Mesendoderm (in vitro differentiated cells): Measurements from ENCODE around the gene PRDM16.

ENCODE experiments used
- DNase-seq: peaks from one replicate; pipeline ENCODE4 v3.0.0; 2013
- H2AK5ac ChIP-seq: 2 replicates; pipeline ENCODE4 v1.6.1; 2013; ENCODE audit warnings: low read length, inconsistent platforms
- H2BK120ac ChIP-seq: 2 replicates; pipeline ENCODE4 v1.6.1; 2013; ENCODE audit warnings: low read depth, mild to moderate bottlenecking, low read length, moderate library complexity, mixed read lengths
- H2BK15ac ChIP-seq: replicated peaks from 2 replicates; pipeline ENCODE4 v1.6.1; 2013; ENCODE audit warnings: low read depth, mild to moderate bottlenecking, moderate library complexity
- H2BK5ac ChIP-seq: 2 replicates; pipeline ENCODE4 v1.6.1; 2013; ENCODE audit warnings: low read length, inconsistent platforms
- H3K18ac ChIP-seq: 2 replicates; pipeline ENCODE4 v1.6.1; 2013; ENCODE audit warnings: mild to moderate bottlenecking, low read length, mixed read lengths
- H3K23ac ChIP-seq: one replicate; pipeline ENCODE4 v1.6.1; 2013; ENCODE audit warnings: low read length
- H3K27ac ChIP-seq: 2 replicates; pipeline ENCODE4 v1.5.1; 2013; ENCODE audit warnings: low read depth, mild to moderate bottlenecking, inconsistent platforms, low read length, moderate library complexity
- H3K27me3 ChIP-seq: 2 replicates; pipeline ENCODE4 v1.6.1; 2013; ENCODE audit warnings: low read length, control low read depth, mild to moderate bottlenecking, inconsistent platforms; ENCODE audit not compliant: insufficient read depth, poor library complexity
- H3K36me3 ChIP-seq: 2 replicates; pipeline ENCODE4 v1.6.1; 2013; ENCODE audit warnings: low read length, inconsistent platforms; ENCODE audit not compliant: control insufficient read depth, insufficient read depth
- H3K4ac ChIP-seq: one replicate; pipeline ENCODE4 v1.6.1; 2013; ENCODE audit warnings: low read depth, mild to moderate bottlenecking, low read length, moderate library complexity
- H3K4me1 ChIP-seq: 2 replicates; pipeline ENCODE4 v1.6.1; 2013; ENCODE audit warnings: low read depth, low read length, inconsistent platforms; ENCODE audit not compliant: control insufficient read depth
- H3K4me2 ChIP-seq: 2 replicates; pipeline ENCODE4 v1.6.1; 2013; ENCODE audit warnings: low read length
- H3K4me3 ChIP-seq: 2 replicates; pipeline ENCODE4 v1.5.1; 2013; ENCODE audit warnings: mild to moderate bottlenecking, low read length
- H3K56ac ChIP-seq: one replicate; pipeline ENCODE4 v1.6.1; 2013; ENCODE audit warnings: low read length
- H3K79me1 ChIP-seq: 2 replicates; pipeline ENCODE4 v1.6.1; 2013; ENCODE audit warnings: low read length, inconsistent platforms
- H3K79me2 ChIP-seq: 2 replicates; pipeline ENCODE4 v1.6.1; 2013; ENCODE audit warnings: mild to moderate bottlenecking, low read length; ENCODE audit not compliant: control insufficient read depth, insufficient read depth
- H3K9ac ChIP-seq: 2 replicates; pipeline ENCODE4 v1.6.1; 2013; ENCODE audit warnings: low read length, inconsistent platforms
- H4K5ac ChIP-seq: one replicate; pipeline ENCODE4 v1.6.1; 2013; ENCODE audit warnings: low read length
- H4K8ac ChIP-seq: one replicate; pipeline ENCODE4 v1.6.1; 2013; ENCODE audit warnings: low read depth, mild to moderate bottlenecking, control low read depth, low read length, moderate library complexity
- WGBS: extraction: QIAGEN DNeasy Blood & Tissue Kit; methylation state at CpG from one replicate; pipeline ENCODE4 v1.1.7; 2013; ENCODE audit warnings: low lambda C conversion rate, missing lambda C conversion rate; ENCODE audit not compliant: insufficient coverage; ENCODE audit errors: extremely low coverage; 5-methylcytosine and 5-hydroxymethylcytosine counted together

The PRDM16 gene

GRCh38 chr1:3051270-3052268 lies 17.4 kb upstream of the PRDM16 start:
- Histone ChIP-seq H3K79me1 (no peaks in the 10 kb centered on the region), H3K79me2 (no peaks in the 10 kb centered on the region), H2AK5ac (no peak overlapping the region), H3K23ac (no peak overlapping the region), H2BK5ac (no peak overlapping the region), H3K9ac (no peak overlapping the region), H2BK120ac (no peak overlapping the region), H3K4me3 (no peak overlapping the region), H3K36me3 (no peaks in the 10 kb centered on the region), H3K18ac (no peak overlapping the region), H3K4me1 (no peaks in the 10 kb centered on the region), H3K4ac (no peak overlapping the region), H2BK15ac (no peak overlapping the region), H4K5ac (no peak overlapping the region), H3K27ac (no peak overlapping the region), H3K56ac (no peak overlapping the region), H3K4me2 (no peak overlapping the region), H4K8ac (no peak overlapping the region), H3K27me3 (no peaks in the 10 kb centered on the region)
- no peak for DNase-seq
- WGBS: 100% methylated on average over 2 of the region's 3 CpGs

GRCh38 chr1:3052501-3052900 lies 16.5 kb upstream of the PRDM16 start:
- Histone ChIP-seq H3K56ac (no peak overlapping the region), H2BK15ac (no peak overlapping the region), H2AK5ac (no peak overlapping the region), H3K4me2 (no peak overlapping the region), H3K36me3 (no peaks in the 10 kb centered on the region), H4K8ac (no peak overlapping the region), H3K9ac (no peak overlapping the region), H3K4ac (no peak overlapping the region), H3K79me2 (no peaks in the 10 kb centered on the region), H3K27ac (no peak overlapping the region), H3K79me1 (no peaks in the 10 kb centered on the region), H3K4me1 (no peaks in the 10 kb centered on the region), H3K4me3 (no peak overlapping the region), H3K18ac (no peak overlapping the region), H2BK5ac (no peak overlapping the region), H2BK120ac (no peak overlapping the region), H4K5ac (no peak overlapping the region), H3K27me3 (no peaks in the 10 kb centered on the region), H3K23ac (no peak overlapping the region)
- no CpG with 5 or more reads among the region's 5 CpGs for WGBS
- no peak for DNase-seq

- H2BK5ac ChIP-seq: no peak overlapping the region
- H3K9ac ChIP-seq: no peak overlapping the region
- H3K36me3 ChIP-seq: no peaks in the 10 kb centered on the region
- no peak overlapping the region for H4K8ac ChIP-seq
- no peak overlapping the region for H3K4ac ChIP-seq
- H3K79me1 ChIP-seq: no peaks in the 10 kb centered on the region
- no peak overlapping the region for H3K23ac ChIP-seq
- no peak overlapping the region for H3K56ac ChIP-seq
- H2BK120ac ChIP-seq: no peak overlapping the region
- no CpG with 5 or more reads among the region's 9 CpGs for WGBS
- H3K18ac ChIP-seq: no peak overlapping the region
- H2BK15ac ChIP-seq: no peak overlapping the region
- no peak overlapping the region for H2AK5ac ChIP-seq
- H3K27ac ChIP-seq: no peak overlapping the region
- no peaks in the 10 kb centered on the region for H3K27me3 ChIP-seq
- DNase-seq: no peak
- H4K5ac ChIP-seq: no peak overlapping the region
- no peak overlapping the region for H3K4me3 ChIP-seq
- H3K4me2 ChIP-seq: no peak overlapping the region
- H3K79me2 ChIP-seq: no peaks in the 10 kb centered on the region
- H3K4me1 ChIP-seq: no peaks in the 10 kb centered on the region
Measured at GRCh38 chr1:3053366-3053980, 15.5 kb upstream of the PRDM16 start.

GRCh38 chr1:3053986-3054385 lies 15.0 kb upstream of the PRDM16 start:
- Histone ChIP-seq H2BK120ac (no peak overlapping the region), H2BK5ac (no peak overlapping the region), H3K9ac (no peak overlapping the region), H4K5ac (no peak overlapping the region), H3K23ac (no peak overlapping the region), H3K27ac (no peak overlapping the region), H3K79me1 (no peaks in the 10 kb centered on the region), H3K36me3 (no peaks in the 10 kb centered on the region), H3K4me2 (no peak overlapping the region), H3K4me3 (no peak overlapping the region), H2BK15ac (no peak overlapping the region), H3K4me1 (no peaks in the 10 kb centered on the region), H3K4ac (no peak overlapping the region), H3K79me2 (no peaks in the 10 kb centered on the region), H3K18ac (no peak overlapping the region), H3K56ac (no peak overlapping the region), H2AK5ac (no peak overlapping the region), H3K27me3 (no peaks in the 10 kb centered on the region), H4K8ac (no peak overlapping the region)
- DNase-seq: no peak
- WGBS: no CpG with 5 or more reads among the region's 6 CpGs

GRCh38 chr1:3054474-3054873 lies 14.5 kb upstream of the PRDM16 start:
- Histone ChIP-seq H2BK120ac (no peak overlapping the region), H3K4me3 (no peak overlapping the region), H4K5ac (no peak overlapping the region), H3K27ac (no peak overlapping the region), H2BK15ac (no peak overlapping the region), H3K4ac (no peak overlapping the region), H4K8ac (no peak overlapping the region), H2BK5ac (no peak overlapping the region), H3K56ac (no peak overlapping the region), H3K9ac (no peak overlapping the region), H3K36me3 (no peaks in the 10 kb centered on the region), H2AK5ac (no peak overlapping the region), H3K4me1 (no peaks in the 10 kb centered on the region), H3K27me3 (no peaks in the 10 kb centered on the region), H3K18ac (no peak overlapping the region), H3K4me2 (no peak overlapping the region), H3K79me1 (no peaks in the 10 kb centered on the region), H3K23ac (no peak overlapping the region), H3K79me2 (no peaks in the 10 kb centered on the region)
- WGBS: no CpG with 5 or more reads among the region's 12 CpGs
- no peak for DNase-seq
